ENCODE data around the gene NUP43.

NUP43 gene

GRCh38 chr6:149746147-149746946 lies at the start of gene NUP43:
NUP43 (minus strand) TSS chr6:149746529; CDS start chr6:149746495, 34 bp downstream.
- H3K4me3 ChIP-seq (ENCODE audit: low read depth, low read length) = peak within 1 kb of the TSS; percentile 68
- TF ChIP-seq CTCF (IDR thresholded peaks at IDR 0.05; ENCODE audit: low read depth, low read length) = peak; percentile 45
- in situ Hi-C loops (cut with HindIII; ENCODE audit: low sequenced_read_pairs) = no loop called here
- peak; percentile 95 for DNase-seq (ENCODE audit: low read depth, low spot score)

GRCh38 chr6:149783551-149783950 lies 37.2 kb upstream of the NUP43 start:
- in situ Hi-C loops (cut with HindIII; ENCODE audit: low sequenced_read_pairs) = no loop called here
- no peak for TF ChIP-seq CTCF (IDR thresholded peaks at IDR 0.05; ENCODE audit: low read depth, low read length)
- H3K4me3 ChIP-seq (ENCODE audit: low read depth, low read length) = no peak overlapping the region
- DNase-seq (ENCODE audit: low read depth, low spot score) = no peak

GRCh38 chr6:149782337-149782736 lies 36.0 kb upstream of the NUP43 start:
- TF ChIP-seq CTCF (IDR thresholded peaks at IDR 0.05; ENCODE audit: low read depth, low read length) = no peak
- DNase-seq (ENCODE audit: low read depth, low spot score) = no peak
- no peak overlapping the region for H3K4me3 ChIP-seq (ENCODE audit: low read depth, low read length)
- in situ Hi-C loops (cut with HindIII; ENCODE audit: low sequenced_read_pairs) = no loop called here

- in situ Hi-C loops (cut with HindIII; ENCODE audit: low sequenced_read_pairs) = no loop called here
- DNase-seq (ENCODE audit: low read depth, low spot score) = no peak
- no peak for TF ChIP-seq CTCF (IDR thresholded peaks at IDR 0.05; ENCODE audit: low read depth, low read length)
- H3K4me3 ChIP-seq (ENCODE audit: low read depth, low read length) = no peak overlapping the region
These were observed 35.4 kb upstream of the NUP43 start for GRCh38 chr6:149781715-149782114.

- in situ Hi-C loops (cut with HindIII; ENCODE audit: low sequenced_read_pairs) = no loop called here
- no peak for DNase-seq (ENCODE audit: low read depth, low spot score)
- TF ChIP-seq CTCF (IDR thresholded peaks at IDR 0.05; ENCODE audit: low read depth, low read length) = no peak
- H3K4me3 ChIP-seq (ENCODE audit: low read depth, low read length) = no peak overlapping the region
These were observed 33.3 kb upstream of the NUP43 start for GRCh38 chr6:149779644-149779963.

GRCh38 chr6:149777624-149778023 lies 31.3 kb upstream of the NUP43 start:
- no peak for TF ChIP-seq CTCF (IDR thresholded peaks at IDR 0.05; ENCODE audit: low read depth, low read length)
- H3K4me3 ChIP-seq (ENCODE audit: low read depth, low read length) = no peak overlapping the region
- in situ Hi-C loops (cut with HindIII; ENCODE audit: low sequenced_read_pairs) = no loop called here
- DNase-seq (ENCODE audit: low read depth, low spot score) = no peak

Data from astrocyte of the spinal cord (primary cell).